Stimulated activated CD8-positive, alpha-beta memory T cell treated with anti-CD3 and anti-CD28 coated beads, Interleukin-7, amount 100 ng/mL, for 24 hours (primary cell): ENCODE results near the gene FAM83C.

Experiments used
- DNase-seq: peaks from one replicate; pipeline ENCODE4 v3.0.0-alpha.2; 2020; ENCODE audit warnings: low read depth

Gene FAM83C

DNA sequence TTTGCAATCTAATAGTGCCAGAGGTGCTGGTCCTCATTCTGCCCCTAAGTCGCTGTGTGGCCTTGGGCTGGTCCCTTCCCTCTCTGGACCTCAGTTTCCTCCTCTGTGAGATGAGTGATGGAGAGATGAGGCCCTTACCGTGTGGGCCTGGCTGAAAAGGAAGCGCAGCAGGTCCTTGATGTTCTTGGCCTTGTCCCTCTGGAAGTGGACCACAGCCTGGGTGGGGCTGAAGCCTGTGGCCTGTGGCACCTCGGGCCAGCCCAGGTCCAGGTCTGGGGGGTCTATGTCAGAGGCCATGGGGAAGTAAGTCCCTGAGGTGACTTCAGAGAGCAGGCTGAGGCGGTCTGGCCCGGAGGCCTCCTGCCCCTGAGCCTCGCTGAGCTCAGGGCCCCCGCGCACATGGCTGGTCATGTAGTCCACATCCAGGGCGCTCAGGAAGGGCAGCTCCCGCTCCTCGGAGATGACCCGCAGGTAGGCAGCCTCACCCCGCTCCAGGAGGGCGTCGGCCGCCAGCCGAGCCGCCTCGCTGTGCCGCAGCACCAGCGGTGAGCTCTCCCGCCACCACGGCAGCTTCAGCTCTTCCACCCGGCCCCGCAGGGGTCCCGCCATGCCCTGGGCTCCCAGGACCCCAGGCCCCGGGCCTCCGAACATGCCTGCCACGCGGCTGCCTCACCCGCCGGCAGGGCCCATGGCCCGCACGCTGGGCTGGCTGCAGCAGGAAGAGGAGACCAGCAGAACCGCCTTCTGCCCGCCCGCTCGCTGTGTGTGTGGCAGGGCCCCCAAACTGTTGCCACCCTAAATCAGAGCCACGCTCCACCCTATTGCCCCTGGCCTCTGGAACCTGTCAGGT, at the start of gene FAM83C:
TSS of gene FAM83C (minus strand) at position 772 of the 850 bp plus-strand sequence. CDS start at position 651, 121 bp downstream.
- DNase-seq: no peak

DNA sequence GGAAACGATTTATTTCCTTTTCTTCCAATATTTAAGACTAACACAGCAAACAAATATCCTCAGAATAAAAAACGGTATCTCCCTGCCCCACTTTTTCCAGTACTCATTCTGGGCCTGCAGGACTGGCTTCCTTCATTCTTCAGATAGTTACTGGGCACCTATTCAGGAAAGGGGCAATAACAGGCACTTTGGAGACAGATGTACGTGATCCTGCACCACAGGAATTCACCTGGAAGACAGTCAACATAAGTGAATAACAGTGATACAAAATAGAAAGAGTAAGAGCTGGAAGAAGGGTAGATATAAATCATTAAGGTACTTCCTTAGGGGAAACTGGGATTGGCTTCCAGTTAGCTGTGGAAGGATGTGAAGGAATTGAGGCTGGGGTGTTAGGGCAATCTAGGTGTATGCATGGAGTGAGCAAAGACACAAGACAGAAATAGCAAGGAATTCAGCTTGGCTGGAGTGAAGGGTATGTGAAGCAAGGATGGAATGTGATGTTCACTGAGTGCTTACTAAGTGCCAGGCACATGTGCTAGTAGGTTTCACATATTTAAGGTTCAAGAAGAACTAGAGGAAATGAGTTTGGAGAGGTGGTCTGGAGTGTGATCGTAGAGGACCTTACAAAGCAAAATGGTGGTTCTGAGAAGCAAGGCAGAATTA, 49.3 kb upstream of the FAM83C start:
- DNase-seq: no peak

DNA sequence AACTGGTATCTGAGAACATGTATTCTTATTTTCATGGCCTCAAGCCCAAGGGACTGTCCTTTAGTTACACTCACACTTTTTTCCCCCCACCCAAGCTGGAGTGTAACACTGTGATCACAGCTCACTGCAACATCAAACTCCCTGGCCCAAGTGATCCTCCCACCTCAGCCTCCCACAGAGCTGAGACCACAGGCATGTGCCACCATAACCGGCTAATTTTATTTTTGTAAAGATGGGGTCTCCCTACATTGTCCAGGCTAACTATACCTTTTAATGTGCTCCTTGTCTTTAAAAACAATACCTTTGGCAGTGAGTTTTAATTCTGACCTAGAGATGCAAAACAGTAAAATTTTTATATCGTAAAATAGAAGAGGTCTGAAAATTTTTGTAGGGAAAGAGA, 48.2 kb upstream of the FAM83C start:
- DNase-seq: no peak

DNA sequence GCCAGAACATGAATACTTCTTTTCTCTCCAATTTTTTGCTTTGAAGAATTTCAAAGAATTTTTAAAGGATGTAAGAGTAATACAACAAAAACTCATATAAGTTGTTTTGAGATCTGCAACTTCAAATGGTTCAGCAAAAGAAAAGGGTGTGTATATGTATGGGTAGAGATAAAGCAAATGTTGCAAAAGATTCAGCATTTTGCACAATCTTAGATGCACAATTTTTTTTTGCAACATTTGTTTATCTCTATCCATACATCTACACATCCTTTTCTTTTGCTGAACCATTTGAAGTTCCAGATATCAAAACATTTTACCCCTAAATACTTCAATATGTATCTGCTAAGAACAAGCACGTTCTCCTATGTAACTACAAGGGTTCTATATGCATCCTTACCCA, 47.4 kb upstream of the FAM83C start:
- no peak for DNase-seq

DNA sequence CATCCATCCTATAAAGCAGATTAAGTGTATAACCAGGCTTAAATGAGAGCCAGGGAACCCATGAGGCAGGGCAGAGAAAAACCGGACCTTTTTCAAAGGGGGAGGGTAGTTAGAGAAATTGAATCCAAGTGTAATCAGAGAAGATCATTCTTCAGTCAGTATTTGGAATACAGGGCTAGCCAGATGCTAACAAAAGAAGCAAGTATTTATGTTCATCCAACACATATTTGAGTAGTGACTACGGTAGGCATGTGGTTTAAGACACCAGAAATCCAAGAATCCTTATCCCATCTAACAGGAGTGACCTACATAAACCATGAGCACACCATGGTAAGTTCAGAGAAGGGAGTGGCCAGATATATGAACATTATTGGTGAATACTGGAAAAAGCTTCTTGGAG, 46.8 kb upstream of the FAM83C start:
- no peak for DNase-seq

DNA sequence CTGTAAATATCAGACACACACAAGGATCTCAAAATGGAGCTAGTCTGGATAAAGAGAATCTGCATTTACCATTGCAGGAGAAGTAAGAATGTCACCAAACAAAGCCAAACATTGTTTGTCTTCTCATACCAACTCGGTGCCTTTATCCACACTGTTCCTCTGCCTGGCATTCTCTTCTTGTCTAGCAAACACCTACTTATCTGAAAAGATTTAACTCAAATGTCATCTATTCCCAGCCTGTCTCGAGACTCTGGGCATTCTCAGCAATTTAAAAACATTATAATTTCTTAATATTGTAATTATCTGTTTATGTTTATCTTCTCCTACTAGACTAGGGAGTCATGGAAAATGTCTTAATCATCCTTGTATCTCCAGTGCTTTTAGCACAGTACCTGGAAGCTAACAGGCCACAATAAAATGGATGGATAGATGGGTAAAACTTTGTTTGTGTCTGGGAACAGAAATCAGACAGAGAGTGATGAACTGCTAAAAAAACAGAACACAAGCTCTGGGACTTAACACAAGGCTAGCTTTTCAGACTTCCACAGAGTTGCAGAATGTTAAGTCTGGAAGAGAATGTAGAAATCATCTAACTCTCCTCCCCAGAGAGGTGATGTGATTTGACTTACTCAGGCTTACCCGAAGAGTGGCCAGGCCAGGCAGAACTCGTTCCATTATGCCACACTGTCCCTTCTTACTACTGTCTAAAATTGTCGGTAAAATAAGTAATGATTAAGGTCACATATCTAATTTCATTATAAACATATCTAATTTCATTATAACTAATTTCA, 42.3 kb upstream of the FAM83C start:
- DNase-seq: no peak

DNA sequence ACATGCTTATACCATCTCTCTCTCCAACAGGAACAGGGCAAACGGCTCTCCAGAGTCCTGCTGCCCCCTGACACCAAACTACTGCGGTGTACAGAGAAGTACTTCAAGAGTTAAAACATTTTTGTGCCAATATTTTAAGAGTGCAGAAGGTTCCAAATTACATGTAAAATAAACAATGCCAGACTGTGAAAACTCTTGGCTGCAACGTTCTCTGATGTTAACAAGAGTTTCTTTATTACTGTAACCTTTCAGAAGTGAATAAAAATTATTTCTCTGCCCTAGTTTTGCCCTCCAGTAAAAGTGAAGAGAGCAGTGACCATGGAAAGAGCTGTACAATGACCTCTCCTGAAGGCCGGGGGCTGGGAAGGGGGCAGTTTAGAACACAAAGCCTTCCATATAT, 41.4 kb upstream of the FAM83C start:
- no peak for DNase-seq

DNA sequence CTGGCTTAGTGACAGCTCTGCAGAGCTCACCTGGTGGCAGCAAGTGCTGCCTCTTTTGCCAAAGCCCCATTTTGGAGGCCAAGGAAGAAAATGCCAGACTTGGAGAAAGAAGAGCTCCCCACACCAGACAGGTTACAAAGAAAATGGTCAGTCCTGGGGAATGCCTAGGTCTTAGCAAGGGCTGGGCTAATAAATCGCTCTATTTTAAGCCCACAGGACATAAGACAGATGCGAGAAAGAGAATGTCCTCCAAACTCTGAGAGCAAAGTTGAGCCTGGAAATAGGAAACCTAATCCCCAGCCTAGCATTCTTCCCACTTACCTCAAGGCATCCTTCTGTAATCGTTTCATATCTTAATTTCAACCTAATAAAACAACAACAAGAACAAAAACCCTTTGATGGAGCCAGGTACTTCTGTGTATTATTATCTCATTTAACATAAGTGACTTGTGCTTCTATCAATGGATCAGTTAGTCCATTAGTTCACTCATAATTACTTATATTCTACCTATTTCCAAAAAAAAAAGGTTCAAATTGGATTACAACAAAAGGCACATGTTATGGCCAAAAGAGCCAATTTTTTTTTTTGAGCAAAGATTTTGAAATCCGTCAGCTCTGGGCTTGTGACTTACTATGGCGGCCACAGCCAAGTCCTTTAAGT, 40.4 kb upstream of the FAM83C start:
- DNase-seq: no peak

DNA sequence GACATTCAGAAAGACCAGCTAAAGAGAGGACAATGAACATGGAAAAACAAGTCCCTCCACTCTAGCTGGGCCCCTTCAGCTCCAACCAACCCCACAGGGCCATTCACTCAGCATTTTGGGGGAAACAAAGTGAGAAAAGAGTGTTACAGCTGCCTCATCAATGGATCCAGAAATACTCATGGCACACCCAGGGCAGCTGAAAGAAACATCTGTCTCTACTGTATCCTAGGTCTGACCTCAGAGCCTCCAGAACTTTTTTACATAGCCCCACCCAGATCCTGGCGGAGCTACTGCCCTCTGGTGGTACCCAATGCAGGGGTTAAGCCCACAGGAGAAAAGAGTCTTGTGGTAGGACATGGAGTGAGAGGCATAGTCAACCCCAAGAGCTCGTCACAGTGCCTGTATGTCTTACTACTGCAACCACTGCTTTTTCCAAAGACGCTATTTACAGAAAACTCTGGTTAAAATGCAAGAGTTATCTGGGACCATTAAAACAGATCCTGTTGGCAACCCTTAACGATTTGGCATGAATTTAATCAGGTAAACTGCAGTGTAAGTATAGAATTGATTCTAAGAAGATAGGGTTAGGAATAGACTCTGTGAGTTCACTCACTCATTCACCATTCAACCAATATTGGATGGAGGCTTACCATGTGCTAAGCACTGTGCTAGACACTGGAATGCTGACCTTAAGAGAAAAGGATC, 37.4 kb upstream of the FAM83C start:
- DNase-seq: peak; percentile 22

DNA sequence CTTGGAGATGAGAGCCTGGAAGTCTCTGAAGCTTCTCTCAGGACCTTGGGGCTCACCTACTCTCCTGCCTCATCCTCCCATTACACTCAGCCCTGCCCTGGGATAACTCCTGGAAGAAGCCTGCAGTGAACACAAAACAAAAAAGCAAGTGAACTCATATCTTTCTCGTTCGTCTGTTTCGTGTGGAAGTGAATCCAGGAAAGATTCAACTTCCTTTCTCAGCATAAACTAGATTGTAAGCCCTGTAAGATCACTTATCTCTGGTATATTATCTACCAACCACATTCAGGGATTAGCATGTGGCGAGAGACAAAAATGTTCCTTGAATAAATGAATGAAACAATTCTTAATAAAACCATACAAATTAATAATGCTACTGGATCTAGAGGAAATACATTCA, 36.5 kb upstream of the FAM83C start:
- DNase-seq: no peak

DNA sequence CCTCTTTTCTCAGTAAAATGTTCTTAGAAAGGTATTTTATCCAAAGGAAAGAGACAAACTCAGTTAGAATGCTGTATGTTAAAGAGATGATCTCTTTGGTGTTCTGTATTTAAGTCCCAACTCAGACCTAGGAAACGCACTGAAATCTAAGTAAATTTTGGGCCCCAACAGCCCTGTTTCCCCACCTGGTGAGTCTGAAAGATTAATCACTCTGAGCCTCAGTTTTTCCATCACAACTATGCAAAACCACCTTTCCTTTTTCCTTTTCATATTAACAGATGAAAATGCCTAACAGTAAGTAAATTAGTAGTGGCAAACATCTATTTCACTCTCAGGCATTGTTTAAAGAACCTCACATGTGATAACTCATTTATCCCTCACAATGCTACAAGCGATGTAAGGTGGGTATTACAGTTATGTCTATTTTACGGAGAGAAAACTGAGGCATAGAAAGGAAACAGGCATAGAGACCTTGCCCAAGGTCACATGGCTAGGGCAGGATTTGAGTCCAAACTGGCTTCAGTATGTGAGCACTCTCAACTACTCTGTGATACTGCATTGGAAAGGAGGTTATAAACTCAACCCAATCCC, 36.0 kb upstream of the FAM83C start:
- no peak for DNase-seq

DNA sequence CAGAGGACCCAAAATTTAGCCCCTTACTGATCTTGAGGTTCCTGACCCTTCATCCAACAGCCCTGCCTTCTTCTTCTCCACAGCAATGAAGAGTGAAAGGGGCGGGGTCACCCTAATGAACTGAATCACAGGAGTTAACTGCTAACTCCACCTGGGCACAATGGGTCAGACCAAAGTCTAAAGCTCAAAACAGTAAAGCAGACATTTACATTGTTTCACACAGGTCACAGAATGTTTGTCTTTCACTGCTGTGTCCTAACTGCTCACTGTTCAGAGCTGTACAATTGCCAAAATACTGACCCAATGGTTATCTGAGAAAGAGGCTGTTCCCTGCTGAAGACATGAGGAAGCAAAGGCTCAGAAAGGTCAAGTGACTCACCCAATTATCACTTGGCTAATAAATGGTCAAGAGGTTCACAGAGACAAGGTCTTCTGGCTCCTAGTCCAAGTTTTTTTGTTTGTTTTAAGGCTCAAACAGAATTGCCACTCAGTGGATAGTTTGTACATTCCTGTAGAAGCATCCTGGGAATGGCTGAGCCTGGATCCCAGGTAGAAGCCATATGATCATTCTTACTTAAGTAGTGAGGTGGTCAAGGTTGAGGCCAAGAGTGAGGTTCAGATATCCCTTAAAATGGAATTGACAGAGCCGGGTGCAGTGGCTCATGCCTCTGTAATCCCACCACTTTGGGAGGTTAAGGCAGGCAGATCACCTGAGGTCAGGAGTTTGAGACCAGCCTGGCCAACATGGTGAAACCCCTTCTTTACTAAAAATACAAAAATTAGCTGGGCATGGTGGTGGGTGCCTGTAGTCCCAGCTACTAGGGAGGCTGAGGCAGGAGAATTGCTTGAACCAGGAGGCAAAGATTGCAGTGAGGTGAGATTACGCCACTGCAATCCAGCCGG, 35.1 kb upstream of the FAM83C start:
- no peak for DNase-seq

DNA sequence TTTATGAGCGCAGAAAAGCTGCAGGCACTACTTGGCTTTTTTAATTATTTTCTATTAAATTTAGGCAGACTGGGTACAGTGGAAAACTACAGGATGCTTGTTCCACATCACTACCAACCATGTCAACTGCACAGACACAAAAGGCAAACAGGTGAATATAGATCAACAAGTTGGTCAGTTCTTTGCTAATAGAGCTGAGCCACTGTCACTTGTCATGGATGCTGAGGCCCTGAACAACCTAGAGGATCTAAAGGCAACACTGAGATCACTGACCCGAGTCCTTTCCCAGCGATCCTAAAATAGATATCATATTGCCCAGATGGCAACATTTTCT, 34.5 kb upstream of the FAM83C start:
- no peak for DNase-seq

DNA sequence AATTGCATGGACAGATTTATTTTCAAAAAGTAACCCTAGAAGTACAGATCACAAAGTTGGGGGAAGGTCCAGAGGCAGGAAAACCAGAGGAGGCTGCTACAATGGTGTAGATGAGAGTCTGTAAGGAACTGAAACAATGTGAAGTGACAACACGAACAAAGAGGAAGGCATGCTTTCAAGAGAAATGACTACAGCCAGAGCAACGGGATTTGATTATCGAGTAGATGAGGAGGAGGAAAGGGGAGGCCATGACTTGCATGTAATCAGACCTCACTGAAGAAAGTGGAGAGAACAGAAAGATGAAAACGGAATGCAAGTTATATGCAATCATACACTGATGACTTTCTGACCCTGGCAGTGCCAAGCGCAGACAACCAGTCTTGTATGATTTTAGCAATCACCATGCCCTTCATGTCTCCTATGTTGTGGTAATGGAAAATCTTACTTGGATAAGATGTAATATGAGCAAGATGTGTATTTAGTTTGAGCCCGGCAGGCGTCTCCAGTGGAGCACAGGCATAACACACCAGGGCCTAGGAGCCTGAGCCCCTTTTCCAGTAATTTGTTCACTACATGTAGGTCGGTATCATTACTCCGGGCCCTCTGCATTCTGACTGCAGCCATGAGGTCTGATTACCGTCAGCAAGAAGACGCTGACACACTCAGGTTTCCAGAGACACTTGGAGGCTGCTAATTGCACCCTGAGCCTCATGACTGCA, 34.0 kb upstream of the FAM83C start:
- no peak for DNase-seq

DNA sequence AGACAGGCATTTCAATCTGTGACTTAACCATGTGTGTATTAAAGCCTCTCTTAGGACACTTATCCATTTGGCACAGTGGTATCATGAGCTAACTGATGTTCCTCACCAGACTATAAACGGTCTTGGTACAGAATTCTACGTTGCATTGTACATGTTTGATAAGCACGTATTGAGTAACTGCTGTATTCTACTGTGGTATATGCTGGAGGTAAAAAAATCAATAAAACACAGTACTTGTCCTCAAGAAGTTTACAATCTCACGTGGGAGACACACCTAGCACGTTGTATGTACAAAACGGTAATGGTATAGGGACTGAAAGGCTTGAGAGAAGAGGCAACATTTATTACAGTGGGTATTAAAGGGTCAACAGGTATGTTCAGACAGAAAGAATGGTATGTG, 33.2 kb upstream of the FAM83C start:
- no peak for DNase-seq

DNA sequence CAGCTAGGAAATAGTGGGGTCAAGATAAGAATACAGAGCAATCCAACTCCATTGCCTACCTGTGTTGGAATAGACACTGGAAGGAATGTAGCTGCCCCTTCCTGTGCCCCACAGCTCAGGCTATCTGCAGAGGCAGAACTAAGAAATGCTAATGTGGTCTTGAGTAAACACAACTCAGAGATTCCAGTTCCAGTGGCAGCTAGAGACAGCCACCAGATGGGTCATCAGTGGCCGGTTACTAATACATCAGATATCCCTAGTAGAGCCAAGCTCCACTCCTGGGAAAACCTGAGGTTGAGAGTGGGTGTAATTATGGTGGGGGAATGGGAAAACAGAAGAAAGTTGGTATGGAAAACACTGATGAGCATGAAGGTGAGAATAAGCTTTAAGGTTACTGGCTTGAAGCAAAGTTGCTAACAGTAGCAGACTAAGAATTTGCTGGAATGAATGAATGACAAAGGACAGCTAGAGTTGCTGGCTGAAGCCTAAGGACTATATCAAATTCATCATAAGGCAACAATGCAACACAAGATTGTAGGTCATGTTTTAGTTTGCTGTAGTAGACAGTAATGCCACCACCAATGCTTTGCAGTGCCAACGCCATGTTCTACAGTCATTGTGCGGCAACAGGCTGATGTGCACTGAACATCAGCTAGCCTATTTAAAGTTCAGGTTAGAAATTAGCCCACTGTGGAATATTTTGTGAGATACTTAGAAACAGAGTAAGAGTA, 28.3 kb upstream of the FAM83C start:
- no peak for DNase-seq

DNA sequence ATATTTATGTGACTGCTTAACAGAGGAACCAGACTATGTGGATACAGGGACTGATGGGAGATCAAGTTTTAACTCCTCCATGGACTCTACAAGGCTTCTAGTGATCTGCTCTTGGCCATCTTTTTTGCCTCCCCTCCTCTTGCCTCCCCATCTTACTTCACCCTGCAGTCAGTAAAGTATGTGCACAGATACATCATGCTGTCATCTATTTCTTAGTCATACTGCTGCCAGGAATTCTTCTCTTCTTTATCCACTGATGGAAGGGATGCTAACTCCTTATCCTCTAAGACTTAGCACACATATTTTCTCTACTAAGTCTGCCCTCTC, 27.6 kb upstream of the FAM83C start:
- DNase-seq: no peak

DNA sequence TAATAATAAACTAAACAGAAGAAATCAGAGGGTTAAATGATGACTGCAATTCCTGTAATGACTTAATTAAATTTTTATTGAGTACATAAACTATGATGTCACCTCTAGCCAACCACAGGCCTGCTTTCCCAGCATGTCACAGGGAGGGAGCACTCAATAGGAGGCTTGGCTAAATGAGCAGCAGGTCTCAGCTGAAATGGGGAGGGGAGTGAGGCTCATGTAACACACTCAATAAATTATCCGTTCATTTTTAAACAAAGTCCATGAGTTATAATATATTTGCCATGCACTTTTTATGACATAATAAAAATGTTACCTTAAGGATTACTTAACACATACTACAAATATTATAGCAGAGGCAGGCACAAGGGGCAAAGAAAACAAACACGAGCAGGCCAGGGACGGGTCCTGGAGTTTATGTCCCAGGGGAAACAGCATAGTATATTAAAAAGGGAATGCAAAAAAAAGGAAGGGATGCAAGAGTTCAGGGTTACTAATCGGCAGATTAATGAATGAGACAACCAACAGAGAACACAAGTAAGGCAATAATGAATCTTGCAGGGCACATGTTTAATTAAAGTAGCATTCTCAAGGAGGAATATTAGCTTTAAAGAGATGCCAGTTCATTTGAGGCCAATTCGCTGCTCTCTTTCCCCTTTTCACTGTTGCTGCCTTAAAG, 27.1 kb upstream of the FAM83C start:
- no peak for DNase-seq
